Left colon (tissue), 2 donors: Measurements from ENCODE around the gene MUC3A. TPM values are rescaled to one million over a fixed set of nuclear protein-coding genes. Genes with fewer than 3 reads are reported as not detected.

Experiments used
- ATAC-seq: fragments of 200-7000 bp; cut with Tn5 transposase; one replicate; pipeline ENCODE4 v1.9.1; 2020; ENCODE audit warnings: mild to moderate bottlenecking, moderate library complexity
- DNase-seq, 2 donors: peaks; one replicate each; pipeline ENCODE4 v3.0.0-alpha.2; 2020
- intact Hi-C, 2 donors: fragments of 100-400 bp; cut with DNase I in 1 of 2; cut with micrococcal nuclease in 1 of 2; formaldehyde crosslinking; loops; one replicate each; pipeline versions ENCODE4 v1.11.2 to v1.14.0; 2022; cut with DNase I, micrococcal nuclease
- total RNA-seq, 2 donors: library from RNA; stranded (reverse); fragmentation: NEBNext Ultra II Directional; extraction: Animal tissue kit (Norgen Biotek cat#: 25700); gene quantifications; one replicate each; pipeline ENCODE4 v1.2.1, GENCODE V29; 2021
- donor health status: DM: no; HTN: no; CAD: no.
- donor health status: DM: yes; HTN: yes; CAD: no.

The MUC3A gene
- total RNA-seq, 2 donors from 2014 or later, result 144 to 185 TPM

DNA sequence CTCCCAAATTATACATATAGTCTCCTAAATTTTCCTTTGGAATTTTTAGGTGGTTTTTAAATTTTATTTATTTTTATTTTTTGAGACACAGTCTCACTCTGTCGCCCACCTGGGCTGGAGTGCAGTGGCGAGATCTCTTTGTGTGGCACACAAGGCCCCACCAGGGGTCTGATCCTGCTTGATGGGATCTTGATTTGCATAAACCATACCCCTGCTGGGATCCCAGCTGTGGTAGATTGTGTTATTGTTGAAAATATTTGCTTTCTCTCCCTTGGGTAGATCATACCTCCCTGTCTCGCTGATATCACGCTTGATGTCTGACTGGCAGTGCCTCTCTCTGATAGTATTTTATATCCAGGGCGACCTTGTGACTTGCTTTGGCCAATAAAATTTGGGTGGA is 5.6 kb upstream of the MUC3A start:
- DNase-seq (no peak), ATAC-seq (no peak)
- intact Hi-C loops, result no loop called here

- ATAC-seq, result no peak
- no peak for DNase-seq
- intact Hi-C loops, result no loop called here
Measured at GRCh38 chr7:100944138-100944537, 5.2 kb upstream of the MUC3A start.

DNA sequence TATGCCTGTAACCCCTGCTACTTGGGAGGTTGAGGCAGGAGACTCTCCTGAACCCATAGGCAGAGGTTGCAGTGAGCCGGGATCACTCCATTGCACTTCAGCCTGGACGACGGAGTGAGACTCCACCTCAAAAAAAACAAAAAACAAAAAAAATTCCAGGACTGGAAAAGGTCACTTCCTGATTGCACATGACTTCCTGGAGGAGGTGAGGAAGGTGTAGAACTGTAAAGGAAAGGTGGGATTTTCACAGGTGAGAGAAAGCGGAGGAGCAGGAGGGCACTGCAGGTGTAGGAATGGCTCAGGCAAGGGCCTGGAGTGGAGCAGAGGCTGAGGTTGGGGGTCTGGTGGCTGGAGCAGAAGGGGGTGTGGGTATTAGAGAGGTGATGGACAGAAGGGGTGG is 3.2 kb upstream of the MUC3A start:
- intact Hi-C loops, result no loop called here
- DNase-seq (no peak), ATAC-seq (no peak)

- DNase-seq (no peak), ATAC-seq (no peak)
- intact Hi-C loops, result no loop called here
Measured at GRCh38 chr7:100946766-100947365, 2.5 kb upstream of the MUC3A start.

DNA sequence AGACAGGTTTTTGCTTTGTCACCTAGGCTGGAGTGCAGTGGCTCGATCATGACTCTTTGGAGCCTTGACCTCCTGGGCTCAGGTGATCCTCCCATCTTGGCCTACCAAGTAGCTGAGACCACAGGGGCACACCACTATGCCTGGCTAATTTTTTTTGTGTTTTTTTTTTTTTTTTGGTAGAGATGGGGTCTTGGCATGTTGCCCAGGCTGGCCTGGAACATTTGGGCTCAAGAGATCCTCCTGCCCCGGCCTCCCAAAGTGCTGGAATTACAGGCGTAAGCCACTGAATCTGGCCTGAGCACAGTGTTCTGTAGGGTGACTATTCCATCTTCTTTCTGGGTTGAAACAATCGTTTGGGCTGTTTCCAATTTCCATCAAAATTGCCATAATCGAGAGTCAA is 1.5 kb upstream of the MUC3A start:
- ATAC-seq (no peak), DNase-seq (no peak)
- intact Hi-C loops, result no loop called here

- no peak for DNase-seq
Measured at GRCh38 chr7:100949933-100950443, 654 bp downstream of the MUC3A start.

DNA sequence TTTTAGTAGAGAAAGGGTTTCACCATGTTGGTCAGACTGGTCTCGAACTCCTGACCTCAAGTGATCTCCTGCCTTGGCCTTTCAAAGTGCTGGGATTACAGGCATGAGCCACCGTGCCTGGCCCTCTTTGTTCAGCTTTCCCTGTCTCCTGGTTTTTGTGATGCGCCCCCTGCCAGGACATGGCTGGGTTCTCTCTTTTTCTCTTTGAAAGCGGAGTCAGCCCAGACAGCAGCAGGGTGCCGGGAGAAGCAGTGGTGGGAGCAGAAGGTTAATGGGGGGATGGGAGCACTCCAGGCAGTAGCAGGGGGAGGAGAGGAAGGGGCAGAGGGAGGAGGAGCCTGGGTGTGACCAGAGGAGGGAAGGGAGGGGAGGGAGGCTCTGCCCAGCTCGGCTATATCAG is 1.8 kb downstream of the MUC3A start:
- ATAC-seq (no peak), DNase-seq (no peak)
- intact Hi-C loops, result no loop called here

More at GRCh38 chr7:100949933-100950443, 654 bp downstream of the MUC3A start:
- intact Hi-C loops, result no loop called here
- ATAC-seq, result peak; percentile 16

- no peak for DNase-seq
- ATAC-seq, result no peak
Measured at GRCh38 chr7:100951888-100952560, 2.7 kb downstream of the MUC3A start.

DNA sequence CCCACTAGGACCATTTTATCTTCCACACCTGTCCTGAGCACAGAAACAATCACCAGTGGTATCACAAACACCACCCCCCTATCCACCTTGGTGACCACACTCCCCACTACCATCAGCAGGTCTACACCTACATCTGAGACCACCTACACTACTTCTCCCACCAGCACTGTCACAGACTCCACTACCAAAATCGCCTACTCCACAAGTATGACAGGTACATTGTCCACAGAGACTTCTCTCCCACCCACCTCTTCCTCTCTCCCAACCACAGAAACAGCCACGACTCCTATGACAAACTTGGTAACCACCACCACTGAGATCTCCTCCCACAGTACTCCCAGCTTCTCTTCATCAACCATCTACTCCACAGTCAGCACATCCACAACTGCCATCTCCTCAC is 3.3 kb downstream of the MUC3A start:
- ATAC-seq (no peak), DNase-seq (no peak)
- intact Hi-C loops, result no loop called here

More at GRCh38 chr7:100951888-100952560, 2.7 kb downstream of the MUC3A start:
- intact Hi-C loops, result no loop called here

DNA sequence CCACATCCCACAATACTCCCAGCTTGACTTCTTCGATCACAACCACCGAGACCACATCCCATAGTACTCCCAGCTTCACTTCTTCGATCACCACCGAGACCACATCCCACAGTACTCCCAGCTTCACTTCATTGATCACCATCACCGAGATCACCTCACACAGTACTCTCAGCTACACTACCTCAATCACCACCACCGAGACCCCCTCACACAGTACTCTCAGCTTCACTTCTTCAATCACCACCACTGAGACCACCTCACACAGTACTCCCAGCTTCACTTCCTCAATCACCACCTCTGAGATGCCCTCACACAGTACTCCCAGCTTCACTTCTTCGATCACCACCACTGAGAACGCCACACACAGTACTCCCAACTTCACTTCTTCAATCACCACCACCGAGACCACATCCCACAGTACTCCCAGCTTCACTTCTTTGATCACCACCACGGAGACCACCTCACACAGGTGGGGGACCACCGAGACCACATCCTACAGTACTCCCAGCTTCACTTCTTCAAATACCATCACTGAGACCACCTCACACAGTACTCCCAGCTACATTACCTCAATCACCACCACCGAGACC is 8.6 kb downstream of the MUC3A start:
- no peak for ATAC-seq
- no peak for DNase-seq
- intact Hi-C loops, result no loop called here

DNA sequence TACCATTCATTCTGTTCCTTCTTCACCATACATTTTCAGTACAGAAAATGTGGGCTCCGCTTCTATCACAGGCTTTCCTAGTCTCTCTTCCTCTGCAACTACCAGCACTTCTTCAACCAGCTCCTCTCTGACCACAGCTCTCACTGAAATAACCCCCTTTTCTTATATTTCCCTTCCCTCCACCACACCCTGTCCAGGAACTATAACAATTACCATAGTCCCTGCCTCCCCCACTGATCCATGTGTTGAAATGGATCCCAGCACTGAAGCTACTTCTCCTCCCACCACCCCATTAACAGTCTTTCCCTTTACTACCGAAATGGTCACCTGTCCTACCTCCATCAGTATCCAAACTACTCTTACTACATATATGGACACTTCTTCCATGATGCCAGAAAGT is 10.6 kb downstream of the MUC3A start:
- intact Hi-C loops, result no loop called here
- ATAC-seq (no peak), DNase-seq (no peak)

- ATAC-seq (no peak), DNase-seq (no peak)
- intact Hi-C loops, result no loop called here
Measured at GRCh38 chr7:100962537-100962936, 13.2 kb downstream of the MUC3A start.

DNA sequence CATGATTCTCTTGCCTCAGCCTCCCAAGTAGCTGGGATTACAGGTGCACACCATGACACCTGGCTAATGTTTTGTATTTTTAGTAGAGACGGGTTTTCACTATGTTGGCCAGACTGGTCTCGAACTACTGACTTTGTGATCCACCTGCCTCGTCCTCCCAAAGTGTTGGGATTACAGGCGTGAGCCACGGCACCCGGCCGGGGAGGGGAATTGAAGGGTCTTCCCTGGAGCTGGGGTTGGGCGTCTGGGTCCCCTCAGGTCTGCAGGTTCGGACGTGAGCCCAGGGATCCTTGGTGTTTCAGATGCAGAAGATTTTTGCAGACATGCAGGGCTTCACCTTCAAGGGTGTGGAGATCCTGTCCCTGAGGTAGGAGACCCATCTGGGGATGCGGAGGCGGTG is 14.1 kb downstream of the MUC3A start:
- DNase-seq (no peak), ATAC-seq (no peak)
- intact Hi-C loops, result no loop called here

DNA sequence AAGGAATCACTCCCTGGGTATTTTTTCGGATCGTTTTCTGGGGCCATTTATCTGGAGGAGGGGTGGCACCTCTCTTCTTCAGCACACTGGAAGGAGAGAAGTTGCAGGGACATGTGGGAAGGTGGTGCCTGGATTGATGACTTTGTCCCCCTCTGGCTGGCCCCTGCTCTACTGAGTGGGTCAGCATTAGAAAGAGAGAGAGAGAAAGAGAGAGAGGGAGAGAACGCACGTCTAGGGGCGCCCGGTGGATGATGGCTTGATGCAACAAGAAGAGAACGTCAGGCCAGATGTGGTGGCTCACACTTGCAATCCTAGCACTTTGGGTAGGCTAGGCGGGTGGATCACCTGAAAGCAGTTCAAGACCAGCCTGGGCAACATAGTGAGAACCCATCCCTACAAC is 14.5 kb downstream of the MUC3A start:
- ATAC-seq (no peak), DNase-seq (no peak)
- intact Hi-C loops, result no loop called here

DNA sequence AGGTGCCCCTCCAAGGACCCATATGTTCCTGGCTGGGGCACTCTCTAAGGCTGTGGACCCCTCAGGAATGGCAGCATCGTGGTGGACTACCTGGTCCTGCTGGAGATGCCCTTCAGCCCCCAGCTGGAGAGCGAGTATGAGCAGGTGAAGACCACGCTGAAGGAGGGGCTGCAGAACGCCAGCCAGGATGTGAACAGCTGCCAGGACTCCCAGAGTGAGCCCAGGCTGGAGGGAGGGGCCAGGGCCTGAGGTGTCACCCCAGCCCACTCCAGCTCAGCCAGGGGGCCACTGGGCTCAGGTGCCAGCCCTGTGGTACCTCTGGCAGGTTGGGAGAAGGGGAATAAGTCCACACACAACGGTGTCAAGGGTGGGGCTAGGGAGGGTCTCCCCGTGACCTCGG is 15.3 kb downstream of the MUC3A start:
- intact Hi-C loops, result no loop called here
- DNase-seq (no peak), ATAC-seq (no peak)

- DNase-seq (no peak), ATAC-seq (no peak)
Measured at GRCh38 chr7:100965045-100965722, 15.8 kb downstream of the MUC3A start.

DNA sequence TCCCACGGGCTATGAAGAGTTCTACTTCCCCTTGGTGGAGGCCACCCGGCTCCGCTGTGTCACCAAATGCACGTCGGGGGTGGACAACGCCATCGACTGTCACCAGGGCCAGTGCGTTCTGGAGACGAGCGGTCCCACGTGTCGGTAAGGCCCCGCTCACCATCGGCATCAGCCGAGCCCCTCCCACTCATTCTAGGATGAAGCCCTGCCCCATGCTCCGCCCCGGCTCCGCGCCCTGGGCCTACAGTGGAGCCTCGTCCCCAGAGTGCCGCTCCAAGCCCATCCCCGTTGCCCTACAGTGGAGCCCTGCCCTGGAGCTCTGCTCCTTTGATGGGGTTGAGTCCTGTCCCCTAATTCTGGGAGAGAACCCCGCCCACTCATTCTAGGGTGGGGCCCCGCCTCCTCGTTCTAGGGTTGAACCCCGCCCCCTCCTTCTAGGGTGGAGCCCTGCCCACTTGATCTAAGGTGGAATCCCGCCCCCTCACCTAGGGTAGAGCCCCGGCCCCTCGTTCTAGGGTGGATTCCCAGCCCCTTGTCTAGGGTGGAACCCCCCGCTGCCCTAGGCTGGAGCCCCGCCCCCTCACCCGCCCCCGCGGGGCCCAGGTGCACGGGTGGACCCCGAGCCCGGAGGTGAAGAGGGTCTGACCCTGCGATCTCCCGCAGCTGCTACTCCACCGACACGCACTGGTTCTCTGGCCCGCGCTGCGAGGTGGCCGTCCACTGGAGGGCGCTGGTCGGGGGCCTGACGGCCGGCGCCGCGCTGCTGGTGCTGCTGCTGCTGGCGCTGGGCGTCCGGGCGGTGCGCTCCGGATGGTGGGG is 16.6 kb downstream of the MUC3A start:
- ATAC-seq (peak; percentile 61), DNase-seq (peak; percentile 88 to 93)
- intact Hi-C loops, result no loop called here

More at GRCh38 chr7:100965045-100965722, 15.8 kb downstream of the MUC3A start:
- intact Hi-C loops, result no loop called here

DNA sequence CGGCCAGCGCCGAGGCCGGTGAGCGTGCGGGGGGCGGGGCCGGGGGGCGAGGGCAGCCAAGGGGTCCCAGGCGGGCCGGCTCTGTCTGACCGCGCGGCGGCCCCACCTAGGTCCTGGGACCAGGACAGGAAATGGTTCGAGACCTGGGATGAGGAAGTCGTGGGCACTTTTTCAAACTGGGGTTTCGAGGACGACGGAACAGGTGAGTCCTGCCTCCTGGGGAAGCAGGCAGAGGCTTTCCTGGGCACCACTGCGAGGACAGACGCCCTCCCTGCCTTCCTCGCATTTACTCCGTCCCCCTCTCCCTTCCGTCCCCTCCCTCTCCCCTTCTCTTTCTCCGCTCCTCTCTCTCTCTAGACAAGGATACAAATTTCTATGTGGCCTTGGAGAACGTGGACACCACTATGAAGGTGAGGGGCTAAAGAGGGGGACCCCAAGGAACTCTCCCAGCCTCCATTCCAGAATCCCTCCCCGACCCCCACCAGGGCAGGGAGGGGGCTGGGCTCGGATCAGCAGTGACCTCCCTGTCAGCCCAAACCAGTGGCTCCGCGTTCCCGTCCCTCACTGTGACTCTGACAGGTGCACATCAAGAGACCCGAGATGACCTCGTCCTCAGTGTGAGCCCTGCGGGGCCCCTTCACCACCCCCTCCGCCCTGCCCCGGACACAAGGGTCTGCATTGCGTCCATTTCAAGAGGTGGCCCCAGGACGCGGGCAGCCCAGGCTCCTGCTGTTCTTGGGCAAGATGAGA is 17.4 kb downstream of the MUC3A start:
- intact Hi-C loops, result no loop called here
- peak; percentile 62 to 63 for DNase-seq
- peak; percentile 27 for ATAC-seq
